Endothelial cell of umbilical vein (primary cell): ENCODE data around the gene PDCD7. TPM values are rescaled to one million over a fixed set of nuclear protein-coding genes. Genes with fewer than 3 reads are reported as not detected.

Experiments
- BruUV-seq: library from RNA; stranded (reverse); fragments of 400-500 nt; replicated peaks from 2 replicates; lab custom pipeline; 2021; lab: Mats Ljungman, UMichigan
- CTCF ChIA-PET: fragments of 300-600, 350-600 bp; sonication (Branson Sonifier 250); formaldehyde crosslinking; loops from one replicate; lab custom pipeline; 2021; ENCODE audit warnings: antibody characterized with exemption, inconsistent platforms; lab: Charles Lee
- POLR2A ChIA-PET: fragments of 300-600, 350-600 bp; sonication (Branson Sonifier 250); formaldehyde crosslinking; loops from one replicate; lab custom pipeline; 2021; ENCODE audit warnings: antibody characterized with exemption, inconsistent platforms; lab: Charles Lee
- DNase-seq: peaks from one replicate; pipeline ENCODE4 v3.0.0-alpha.2; 2011; ENCODE audit warnings: low read depth, low spot score
- FAIRE-seq: peaks from 2 replicates; lab custom pipeline; 2011; peaks lifted over from hg19 to GRCh38; lab: Jason Lieb, UNC
- H2AFZ ChIP-seq: 2 replicates; pipeline ENCODE4 v1.6.0; 2012; ENCODE audit warnings: low read depth, low read length, control low read depth, inconsistent platforms
- H3K27ac ChIP-seq: 2 replicates; pipeline ENCODE4 v1.5.1; 2011; ENCODE audit warnings: low read depth, mild to moderate bottlenecking, control low read depth, low read length, moderate library complexity; ENCODE audit not compliant: insufficient read depth
- H3K27me3 ChIP-seq, 2 experiments: 2 replicates each; pipeline versions ENCODE4 v1.6.0 to v1.6.1; 2011; ENCODE audit warnings: low read length in 2 of 2, mixed read lengths in 1 of 2; ENCODE audit not compliant: control insufficient read depth in 2 of 2, insufficient read depth in 2 of 2
- H3K36me3 ChIP-seq, 2 experiments: 2 replicates in 1 of 2; 3 replicates in 1 of 2; pipeline ENCODE4 v1.5.1; 2011; ENCODE audit warnings: low read length in 2 of 2, mild to moderate bottlenecking in 1 of 2, moderate library complexity in 1 of 2; ENCODE audit not compliant: control insufficient read depth in 2 of 2, insufficient read depth in 2 of 2; ENCODE audit errors: extremely low read depth in 1 of 2
- H3K4me1 ChIP-seq: 3 replicates; pipeline ENCODE4 v1.5.1; 2011; ENCODE audit warnings: mild to moderate bottlenecking, low read length; ENCODE audit not compliant: control insufficient read depth, insufficient read depth; ENCODE audit errors: extremely low read depth
- H3K4me2 ChIP-seq: 2 replicates; pipeline ENCODE4 v1.6.1; 2011; ENCODE audit warnings: low read length, control low read depth, mixed read lengths; ENCODE audit not compliant: insufficient read depth
- H3K4me3 ChIP-seq, 3 experiments: fragments of 200-600 bp in 1 of 3; sonication (generic), shearing (Covaris generic) in 1 of 3; replicated peaks in 1 of 3; 2 replicates each; pipeline ENCODE4 v1.5.1; 2011 to 2016; ENCODE audit warnings: control low read depth in 3 of 3, low read length in 3 of 3, mild to moderate bottlenecking in 2 of 3, inconsistent platforms in 1 of 3, low read depth in 1 of 3, moderate library complexity in 1 of 3; ENCODE audit not compliant: insufficient read depth in 1 of 3
- H3K79me2 ChIP-seq: 2 replicates; pipeline ENCODE4 v1.6.0; 2012; ENCODE audit warnings: low read length, inconsistent platforms; ENCODE audit not compliant: control insufficient read depth, insufficient read depth
- H3K9ac ChIP-seq: replicated peaks from 2 replicates; pipeline ENCODE3; 2011; ENCODE audit warnings: low read length, control low read depth; ENCODE audit not compliant: insufficient read depth; ENCODE audit errors: extremely low read depth
- H3K9me1 ChIP-seq: replicated peaks from 3 replicates; pipeline ENCODE4 v1.6.0; 2011; ENCODE audit warnings: mild to moderate bottlenecking, low read length; ENCODE audit not compliant: control insufficient read depth, insufficient read depth; ENCODE audit errors: extremely low read depth
- H3K9me3 ChIP-seq: replicated peaks from 2 replicates; pipeline ENCODE4 v1.5.1; 2012; ENCODE audit warnings: low read length, inconsistent platforms; ENCODE audit not compliant: control insufficient read depth, insufficient read depth
- H4K20me1 ChIP-seq: replicated peaks from 2 replicates; pipeline ENCODE3; 2011; ENCODE audit warnings: mild to moderate bottlenecking, low read length; ENCODE audit not compliant: control insufficient read depth, insufficient read depth; ENCODE audit errors: extremely low read depth
- CTCF ChIP-seq, 2 donors: IDR thresholded peaks; 1 replicate in 1 of 2; 2 replicates in 1 of 2; pipeline ENCODE4 v1.5.1; 2011; ENCODE audit warnings: low read length in 2 of 2, mild to moderate bottlenecking in 2 of 2, moderate library complexity in 2 of 2, control low read depth in 1 of 2, inconsistent platforms in 1 of 2, low read depth in 1 of 2; ENCODE audit not compliant: insufficient read depth in 1 of 2; ENCODE audit errors: extremely low read depth in 1 of 2
- EZH2 ChIP-seq: IDR thresholded peaks from 2 replicates; pipeline ENCODE4 v1.6.1; 2012; ENCODE audit warnings: borderline replicate concordance, low read depth, mild to moderate bottlenecking, moderate library complexity, low read length, inconsistent platforms; ENCODE audit not compliant: severe bottlenecking
- FOS ChIP-seq: IDR thresholded peaks from 2 replicates; pipeline ENCODE4 v1.6.1; 2011; ENCODE audit warnings: mild to moderate bottlenecking, low read length, moderate library complexity, borderline replicate concordance; ENCODE audit not compliant: insufficient read depth
- GATA2 ChIP-seq: IDR thresholded peaks from 2 replicates; pipeline ENCODE4 v1.7.0; 2011; ENCODE audit warnings: low read depth, mild to moderate bottlenecking, moderate library complexity, mixed read lengths, low read length; ENCODE audit not compliant: insufficient read length, insufficient read depth
- JUN ChIP-seq: IDR thresholded peaks from 2 replicates; pipeline ENCODE4 v1.6.1; 2011; ENCODE audit warnings: borderline replicate concordance, low read depth; ENCODE audit not compliant: insufficient read length, insufficient read depth
- MYC ChIP-seq: IDR thresholded peaks from one replicate; pipeline ENCODE4 v1.6.1; 2011; ENCODE audit warnings: mild to moderate bottlenecking, low read depth, low read length
- POLR2A ChIP-seq: IDR thresholded peaks from 2 replicates; pipeline ENCODE4 v1.6.1; 2012; ENCODE audit warnings: low read depth, mild to moderate bottlenecking, control low read depth, low read length
- POLR2AphosphoS5 ChIP-seq: IDR thresholded peaks from 2 replicates; pipeline ENCODE4 v1.6.1; 2012; ENCODE audit warnings: low read depth, mild to moderate bottlenecking, control low read depth, low read length, moderate library complexity; ENCODE audit not compliant: insufficient read depth
- dilution Hi-C: fragments of 300-500 bp; cut with MboI; formaldehyde crosslinking; loops from one replicate; pipeline ENCODE4 v1.15.0; 2019; ENCODE audit warnings: low sequenced_read_pairs; ENCODE audit not compliant: extremely low pct_ligation_motif_present
- intact Hi-C: fragments of 100-400 bp; cut with micrococcal nuclease; formaldehyde crosslinking; loops from one replicate; pipeline ENCODE4 v1.10.0; 2022
- polyA plus RNA-seq, 4 experiments: library from polyadenylated mRNA; depleted of rRNA in 3 of 4; stranded (reverse) in 3 of 4; unstranded in 1 of 4; fragments of >200 nt; gene quantifications; 2 replicates each; pipeline versions ENCODE4 v1.2.1 to v1.2.3, GENCODE V29; 2011 to 2012; ENCODE audit warnings: missing spikeins in 1 of 4
- total RNA-seq: library from RNA; stranded (reverse); gene quantifications from 2 replicates; pipeline ENCODE4 v1.2.3, GENCODE V29; 2021
- TF ChIP-seq, protein P1 (sequence below): IDR thresholded peaks from 2 replicates; pipeline ENCODE4 v1.6.1; 2011; ENCODE audit not compliant: insufficient read depth, insufficient read length

The PDCD7 gene
- total and polyA plus RNA-seq, 2 donors (not counting 3 experiments of a cell fraction or from before 2014, with no cell fraction given), result 12.1 to 19.5 TPM

- ChIA-PET POLR2A (interaction anchor here (0.5 to 0.7 kb wide), 4 partner anchors 10 to 193 kb away, joined by 4 to 6 read pairs (median 6); no protein-coding TSS in a partner anchor), CTCF (interaction anchor here (0.7 to 2.2 kb wide), 6 partner anchors 9 to 56 kb away, joined by 3 to 18 read pairs (median 4); no protein-coding TSS in a partner anchor)
- Histone ChIP-seq H3K9me1 (no peaks in the 10 kb centered on the region), H3K4me1 (peaks cover 6% of the 10 kb centered on the region), H3K36me3 (no peaks in the 10 kb centered on the region), H3K9me3 (no peaks in the 10 kb centered on the region), H3K27me3 (no peaks in the 10 kb centered on the region), H3K4me3 (no peak overlapping the region), H3K79me2 (no peaks in the 10 kb centered on the region), H3K4me2 (no peak overlapping the region), H3K9ac (peak overlapping the region; percentile 18), H3K27ac (peak overlapping the region; percentile 66), H2AFZ (no peak overlapping the region), H4K20me1 (no peaks in the 10 kb centered on the region)
- BruUV-seq, result no TSS peak
- TF ChIP-seq EZH2 (no peak), GATA2 (peak; percentile 79), CTCF (IDR thresholded peaks at IDR 0.05; ENCODE audit: extremely low read depth in 1 of 2, insufficient read depth in 1 of 2, low read depth in 1 of 2, low read length in 2 of 2) (no peak), JUN (peak; percentile 66), MYC (no peak), FOS (peak; percentile 60), POLR2AphosphoS5 (peak; percentile 37), POLR2A (no peak)
- TF ChIP-seq, protein P1, sequence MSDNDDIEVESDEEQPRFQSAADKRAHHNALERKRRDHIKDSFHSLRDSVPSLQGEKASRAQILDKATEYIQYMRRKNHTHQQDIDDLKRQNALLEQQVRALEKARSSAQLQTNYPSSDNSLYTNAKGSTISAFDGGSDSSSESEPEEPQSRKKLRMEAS, result no peak
- FAIRE-seq (peak; percentile 87), DNase-seq (peak; percentile 95)
- intact Hi-C loops, result no loop called here
- dilution Hi-C loops, result no loop called here
Observed at GRCh38 chr15:65110676-65111292, 22.8 kb downstream of the PDCD7 start.
